Activated CD4-positive, CD25-positive, alpha-beta regulatory T cell treated with anti-CD3 and anti-CD28 coated beads, Interleukin-2, amount 50 U/mL, for 16 hours (primary cell): ENCODE measurements around the gene SEMA3C.

Experiments used
- DNase-seq: peaks from one replicate; pipeline ENCODE4 v3.0.0-alpha.2; 2020; ENCODE audit warnings: low read depth, low spot score

SEMA3C gene

DNA sequence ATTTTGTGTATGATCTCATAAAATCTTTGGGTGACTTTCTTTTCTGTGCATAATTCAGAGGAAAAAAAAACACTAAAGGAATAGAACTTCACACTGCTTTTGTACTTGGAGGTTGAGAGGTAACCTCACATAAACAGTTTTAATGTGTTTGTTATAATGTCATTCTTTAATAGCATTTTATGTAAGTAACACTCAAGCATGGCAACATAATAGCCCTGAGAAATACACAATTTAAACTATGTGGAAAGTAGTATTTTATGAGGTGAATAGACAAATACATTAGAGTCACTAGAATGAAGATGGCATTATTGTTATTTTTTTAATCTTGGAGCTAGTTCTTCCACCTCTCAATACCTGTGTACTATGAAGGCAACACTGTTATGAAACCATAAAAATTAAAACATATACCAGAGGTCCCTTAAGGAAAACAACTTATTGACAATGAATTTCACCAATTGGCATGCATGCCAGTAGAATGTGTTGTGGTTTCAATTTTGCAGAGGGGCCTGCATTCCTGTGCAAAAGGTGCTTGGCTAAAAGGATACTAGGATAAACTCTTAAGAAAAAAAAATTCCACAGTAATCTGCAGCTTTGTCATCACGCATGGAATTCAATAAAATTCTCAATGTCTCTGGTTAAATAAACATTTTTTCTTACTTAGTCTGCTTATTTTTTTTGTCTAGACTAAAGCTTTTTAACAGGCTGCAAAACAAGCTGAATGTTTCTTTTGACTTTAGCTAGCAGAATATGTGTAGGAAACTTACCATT, 177.9 kb downstream of the SEMA3C start:
- no peak for DNase-seq

DNA sequence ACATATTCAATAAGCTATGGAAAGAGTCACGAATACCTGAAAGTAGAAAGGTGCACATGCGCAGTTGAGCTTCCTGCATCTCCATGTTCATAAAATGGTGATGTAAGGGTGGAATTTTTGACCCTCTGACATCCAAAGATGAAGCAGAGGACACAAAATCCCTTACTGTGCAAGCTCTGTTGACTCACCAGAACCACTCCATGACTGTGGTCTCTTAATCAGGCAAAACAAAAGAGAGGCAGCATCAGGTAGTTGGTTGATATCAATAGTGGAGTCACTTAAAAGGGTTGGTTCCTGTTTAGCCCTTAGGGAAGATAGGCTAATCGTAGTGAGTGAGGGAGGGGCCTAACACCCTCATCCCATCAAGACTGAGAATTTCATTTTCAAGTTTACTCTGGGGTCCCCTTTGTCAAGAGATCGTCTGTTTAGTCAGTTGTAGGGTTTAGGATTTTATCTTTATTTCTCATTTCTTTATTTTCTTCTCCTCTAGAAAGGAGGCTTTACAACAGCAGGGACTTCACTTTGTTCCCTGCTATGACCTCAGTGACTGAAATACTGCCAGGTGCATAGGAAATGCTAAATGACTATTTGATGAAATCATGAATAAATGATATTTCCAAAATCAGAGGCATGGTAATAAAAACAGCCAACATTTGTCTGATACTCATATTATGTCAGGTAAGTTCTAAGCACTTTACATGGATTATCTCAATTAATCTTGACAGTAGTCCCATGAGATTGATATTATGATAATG, 182.3 kb downstream of the SEMA3C start:
- DNase-seq = no peak

DNA sequence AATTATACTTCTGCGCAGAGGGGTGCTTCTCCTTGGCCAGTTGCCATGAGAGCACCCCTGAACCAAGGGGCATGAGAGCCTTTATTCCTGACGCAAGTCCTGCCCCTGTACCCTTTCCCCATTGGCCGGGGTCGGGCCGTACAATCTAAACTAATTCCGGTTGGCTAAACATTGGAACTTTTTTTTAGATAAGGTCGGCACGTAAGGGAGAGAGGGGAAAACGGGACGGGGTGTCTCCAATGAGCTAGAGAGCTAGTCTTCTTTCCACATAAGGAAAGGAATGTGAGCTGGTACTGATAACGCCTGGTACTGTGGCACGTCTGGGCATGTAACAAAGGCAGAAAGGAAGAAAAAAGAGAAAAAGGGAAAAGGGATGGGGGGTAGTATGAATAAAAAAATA, 183.5 kb downstream of the SEMA3C start:
- no peak for DNase-seq

GRCh38 chr7:80734011-80734410, 184.8 kb downstream of the SEMA3C start:
- no peak for DNase-seq

DNA sequence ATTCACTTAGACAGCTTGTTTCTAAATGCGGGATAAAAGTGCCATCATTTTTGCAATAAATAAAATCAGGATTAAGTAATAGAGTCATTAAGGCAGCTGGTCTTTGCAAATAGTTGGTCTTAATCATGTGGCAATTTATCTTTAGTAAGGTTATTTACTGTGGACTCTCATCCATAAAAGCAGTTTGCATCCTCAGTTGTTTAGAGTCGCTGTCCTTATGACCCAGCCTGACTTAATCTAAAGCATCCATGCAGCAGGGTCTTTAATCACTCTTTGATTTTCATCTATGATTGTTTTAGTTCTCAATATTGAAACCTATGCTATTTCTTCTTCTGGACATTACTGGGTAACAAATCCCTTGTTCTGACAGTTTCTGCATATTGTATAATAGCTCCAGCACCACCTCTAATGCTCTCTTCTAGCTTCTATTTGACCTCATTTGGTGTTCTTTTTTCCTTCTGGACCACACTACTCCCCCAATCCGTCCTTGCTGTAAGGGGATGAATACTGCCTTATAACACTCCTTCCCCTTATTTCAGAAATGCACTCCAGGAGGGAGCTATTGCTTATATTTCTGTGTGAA, 185.4 kb downstream of the SEMA3C start:
- DNase-seq = no peak

DNA sequence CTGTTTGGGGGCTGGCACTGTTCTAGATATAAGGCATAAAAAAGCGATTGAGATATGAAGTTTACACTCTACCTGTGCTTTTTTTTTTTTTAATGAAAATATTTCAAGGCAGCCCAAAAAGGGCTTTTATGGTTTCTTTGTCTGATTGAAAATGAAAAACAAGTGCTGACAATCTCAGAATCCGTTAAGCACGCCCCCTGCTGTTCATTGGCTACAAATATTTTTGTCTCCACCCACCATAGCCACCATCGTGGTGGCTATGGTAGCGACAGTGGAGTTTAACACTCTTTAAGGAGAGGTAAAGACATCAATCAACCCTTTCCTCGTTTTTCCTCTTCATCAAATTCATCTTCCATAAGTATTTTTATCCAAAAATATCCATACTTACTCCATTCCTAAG, 186.2 kb downstream of the SEMA3C start:
- DNase-seq = no peak

- DNase-seq = no peak
Measured at GRCh38 chr7:80731281-80731680, 187.6 kb downstream of the SEMA3C start.

DNA sequence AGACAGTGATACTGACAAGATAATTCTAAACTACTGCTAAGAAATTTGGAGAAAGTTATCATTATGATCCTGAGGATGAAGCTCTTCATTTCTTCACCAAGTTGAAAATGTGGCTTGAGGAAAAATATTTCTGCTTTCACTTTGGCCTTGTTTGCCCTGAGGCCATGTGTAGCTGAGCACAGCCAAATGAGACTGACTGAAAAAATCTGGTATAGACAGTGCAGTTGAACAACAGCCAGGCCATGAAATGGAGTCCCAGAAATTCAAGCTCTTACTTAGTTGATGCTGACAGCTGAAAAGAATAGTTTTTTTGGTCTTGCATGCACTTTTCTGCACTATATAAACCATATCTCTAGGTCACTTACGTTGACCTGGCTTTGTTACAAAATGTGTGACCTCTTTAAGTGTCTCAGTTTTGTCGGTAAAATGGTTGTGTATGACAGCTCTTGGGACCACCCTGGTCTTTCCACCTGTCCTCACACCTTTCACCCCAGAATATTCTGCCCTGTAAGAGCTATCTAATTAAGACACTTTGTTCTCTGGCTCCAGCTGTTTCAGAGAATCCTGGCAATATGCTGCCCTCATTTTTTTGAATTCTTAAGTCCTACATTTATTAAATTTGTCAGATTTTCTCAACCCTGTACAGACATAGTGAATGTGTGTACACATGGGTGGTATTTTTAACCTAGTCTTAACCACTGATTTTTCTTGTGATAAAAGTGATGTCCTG, 189.1 kb downstream of the SEMA3C start:
- DNase-seq = no peak

DNA sequence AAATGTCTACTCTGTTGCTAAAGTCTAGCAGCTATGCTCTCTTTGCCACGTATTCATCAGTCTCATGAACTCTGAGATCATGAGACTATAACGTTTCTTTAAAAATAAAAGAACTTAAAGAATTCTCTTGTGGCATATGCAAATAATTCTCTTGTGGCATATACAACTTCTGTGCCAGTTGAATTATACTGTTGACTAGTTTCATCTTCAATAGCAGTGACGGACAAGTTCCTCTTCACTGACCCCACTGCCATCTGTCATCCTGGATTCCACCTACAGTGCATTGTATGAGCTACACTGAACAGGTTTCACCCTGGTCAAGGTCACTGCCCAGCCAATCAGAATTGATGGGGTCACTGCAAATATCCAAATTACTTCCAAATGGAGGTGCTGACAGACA, 192.2 kb downstream of the SEMA3C start:
- no peak for DNase-seq

DNA sequence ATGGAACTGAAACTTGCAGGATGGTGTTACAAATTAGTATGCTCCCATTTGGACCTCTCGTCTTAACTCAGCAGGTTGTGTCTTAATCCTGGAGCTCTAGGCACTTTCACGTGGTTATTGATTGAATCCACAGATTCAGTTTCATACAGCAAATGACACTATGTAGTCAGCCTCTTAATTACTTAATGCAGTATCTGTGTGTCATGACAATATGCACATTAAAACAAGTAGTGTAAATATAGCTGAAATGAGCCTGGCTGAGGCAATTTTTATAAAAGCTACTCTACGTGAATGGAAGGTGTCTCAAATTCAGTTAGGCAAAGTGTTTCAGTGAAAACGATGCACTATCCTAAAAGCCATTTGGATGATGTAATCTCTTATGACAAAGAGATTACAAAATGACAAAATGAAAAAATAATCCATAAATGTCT, 193.7 kb downstream of the SEMA3C start:
- DNase-seq = no peak

GRCh38 chr7:80724249-80724871, 194.5 kb downstream of the SEMA3C start:
- no peak for DNase-seq

- DNase-seq = no peak
Measured at GRCh38 chr7:80722616-80723195, 196.1 kb downstream of the SEMA3C start.

DNA sequence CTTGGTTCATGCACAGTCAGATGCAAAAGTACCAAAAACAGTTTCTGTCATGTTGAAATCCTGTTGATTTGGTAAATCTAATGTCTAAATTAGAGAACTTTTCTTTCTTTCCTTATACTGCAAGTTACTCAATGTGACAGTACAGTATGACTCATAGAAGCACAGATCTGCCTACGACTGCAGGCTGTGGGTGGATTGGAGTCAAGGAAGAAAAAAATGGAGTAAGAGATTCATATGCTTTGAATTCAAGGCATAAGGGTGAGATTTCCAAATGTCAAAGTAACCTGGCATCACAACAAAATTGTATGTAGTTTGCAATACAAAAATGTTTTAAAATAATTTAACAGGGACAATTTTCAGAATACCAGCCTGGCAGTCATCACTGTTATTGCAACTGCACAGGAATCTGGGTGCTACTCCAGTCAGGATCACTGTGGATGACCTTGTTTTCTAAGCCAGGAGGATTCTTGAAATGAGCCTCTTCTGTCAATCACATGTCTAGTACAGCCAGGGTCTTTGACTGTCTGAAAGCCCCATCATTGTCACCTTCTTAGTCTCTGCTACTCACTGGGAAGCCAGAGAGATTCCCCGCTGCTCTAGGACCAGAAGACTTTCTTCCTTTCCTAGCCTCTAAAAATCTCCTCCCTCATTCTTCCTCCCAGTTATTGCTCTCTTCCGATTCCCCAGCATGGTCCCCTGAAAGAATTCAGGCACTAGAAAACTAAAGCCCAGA, 196.8 kb downstream of the SEMA3C start:
- DNase-seq = no peak

DNA sequence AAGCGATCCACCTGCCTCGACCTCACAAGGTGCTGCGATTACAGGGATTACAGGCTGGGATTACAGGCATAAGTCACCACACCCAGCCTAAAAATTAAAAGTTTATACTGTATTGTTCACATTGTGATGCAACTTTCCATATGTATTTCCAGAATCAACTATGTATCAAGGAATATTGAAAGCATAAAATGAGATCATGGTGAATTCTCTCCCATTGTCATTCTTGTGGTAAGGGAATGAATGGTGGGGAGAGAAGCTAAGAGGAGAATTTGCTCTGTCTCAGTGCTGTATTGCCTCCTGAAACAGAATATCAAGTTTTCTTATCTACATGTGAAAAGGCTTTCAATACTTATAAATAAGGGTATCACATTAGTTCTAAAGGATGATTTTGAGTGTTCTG, 198.7 kb downstream of the SEMA3C start:
- no peak for DNase-seq

DNA sequence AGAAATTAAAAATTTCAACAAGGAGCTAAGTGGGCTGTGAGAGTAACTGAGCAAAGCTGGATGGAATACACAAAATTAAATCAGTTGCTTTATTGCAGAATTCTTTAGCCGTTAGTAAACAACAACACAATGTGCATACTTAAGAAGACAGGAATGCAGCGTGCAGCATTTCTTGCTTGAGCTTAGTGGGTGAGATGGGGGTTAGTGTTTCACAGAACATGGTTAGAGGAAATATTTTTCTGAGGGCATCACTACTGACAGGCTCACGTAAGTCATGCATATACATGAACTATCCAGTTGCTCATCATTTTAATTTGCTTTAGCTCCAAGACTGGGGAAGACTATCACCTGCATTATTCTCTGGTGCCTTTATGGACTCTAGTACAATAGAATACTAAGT, 199.6 kb downstream of the SEMA3C start:
- DNase-seq = no peak

DNA sequence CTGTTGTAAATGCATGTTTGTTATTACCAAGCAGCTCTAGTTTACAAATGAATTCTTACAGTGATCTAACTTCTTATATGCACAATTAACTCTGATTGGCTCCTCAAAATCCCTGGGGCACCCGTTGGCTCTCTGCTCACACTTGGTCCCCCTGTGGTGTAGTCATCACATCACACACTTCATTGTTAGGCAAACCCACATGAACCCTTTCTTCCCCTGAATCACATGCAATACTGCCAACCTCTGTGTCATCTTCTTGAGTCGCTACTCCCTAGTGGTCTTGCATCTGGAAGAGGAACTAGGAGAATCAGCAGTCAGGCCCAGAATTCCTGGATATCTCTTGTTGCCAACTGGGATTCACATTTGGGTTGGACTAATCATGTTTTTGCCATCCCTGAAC, 207.3 kb downstream of the SEMA3C start:
- no peak for DNase-seq

GRCh38 chr7:80708123-80708522, 210.7 kb downstream of the SEMA3C start:
- no peak for DNase-seq

DNA sequence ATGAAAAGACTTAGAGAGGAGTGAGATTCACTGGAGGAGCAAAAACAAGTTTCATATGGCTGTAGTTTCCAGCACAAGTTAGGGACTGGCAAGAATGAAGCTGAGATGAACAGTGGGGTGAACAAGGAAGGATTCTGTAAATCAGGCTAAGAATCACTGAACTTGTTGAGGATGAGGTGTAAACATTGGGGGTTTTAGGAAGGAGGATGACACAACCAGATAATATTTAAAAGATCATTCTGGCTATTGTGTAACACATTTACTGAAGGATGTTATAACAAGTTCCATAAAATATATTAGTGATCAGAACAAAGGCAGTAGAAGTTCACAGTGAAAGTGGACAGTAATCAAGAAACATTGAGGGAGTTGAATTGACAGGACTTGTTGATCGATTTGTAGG, 211.5 kb downstream of the SEMA3C start:
- DNase-seq = no peak

DNA sequence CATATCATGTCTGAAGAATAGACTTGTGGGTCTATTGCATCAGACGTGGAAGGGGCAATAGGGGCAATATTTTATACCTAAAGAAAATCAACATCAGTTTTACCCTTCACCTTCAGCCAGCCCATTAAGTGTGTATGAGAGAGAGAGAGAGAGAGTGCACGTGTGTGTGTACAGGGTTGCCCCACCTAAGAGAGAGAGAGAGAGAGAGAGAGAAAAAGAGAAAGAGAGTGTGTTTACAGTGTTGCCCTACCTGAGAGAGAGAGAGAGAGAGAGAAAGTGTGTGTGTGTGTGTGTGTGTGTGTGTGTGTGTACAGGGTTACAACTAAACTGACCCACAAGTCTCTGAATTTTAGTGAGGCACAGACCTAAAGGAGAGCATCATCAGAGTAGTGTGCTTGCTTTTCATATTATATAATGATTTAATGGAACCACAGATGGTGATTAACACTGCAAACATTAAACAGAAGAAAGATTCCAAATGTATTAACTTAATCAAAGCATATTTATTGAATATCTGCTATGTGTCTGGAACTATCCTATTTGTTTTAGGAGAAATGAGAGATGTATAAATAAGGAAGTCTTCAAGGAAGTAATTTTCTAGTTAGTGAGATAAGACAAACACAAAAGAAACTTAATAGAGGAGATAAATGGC, 213.6 kb downstream of the SEMA3C start:
- no peak for DNase-seq

DNA sequence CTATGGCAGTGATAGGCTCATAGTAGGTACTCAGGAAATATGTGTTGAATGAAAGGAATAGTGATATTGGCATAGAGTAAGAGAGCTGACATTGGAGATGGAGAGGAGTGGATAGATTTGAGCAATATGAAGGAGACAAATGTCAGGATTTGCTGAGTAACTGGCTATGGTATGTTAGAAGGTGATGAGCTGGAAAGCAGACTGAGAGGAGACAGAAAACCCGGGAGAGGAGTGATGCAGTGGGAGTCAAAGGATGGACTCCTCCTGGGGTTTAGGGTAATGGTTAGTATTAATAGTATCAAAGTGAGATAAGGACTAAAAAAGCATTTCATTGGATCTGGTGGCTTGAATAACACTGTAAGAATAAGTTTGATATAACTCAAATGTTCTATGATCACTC, 215.6 kb downstream of the SEMA3C start:
- DNase-seq = no peak
